Caco-2 (cell line): Measurements from ENCODE around the gene CERS6. TPM values are rescaled to one million over a fixed set of nuclear protein-coding genes. Genes with fewer than 3 reads are reported as not detected.

Experiments used
- BruUV-seq: library from RNA; stranded (reverse); fragments of 400-500 nt; replicated peaks from 2 replicates; lab custom pipeline; 2021; lab: Mats Ljungman, UMichigan
- CTCF ChIA-PET: fragments of 300-600 bp; sonication (Branson Sonifier 250); formaldehyde crosslinking; loops from one replicate; lab custom pipeline; 2022; ENCODE audit warnings: antibody characterized with exemption; lab: Charles Lee
- POLR2A ChIA-PET: fragments of 300-600 bp; sonication (Branson Sonifier 250); formaldehyde crosslinking; loops from one replicate; lab custom pipeline; 2022; ENCODE audit warnings: antibody characterized with exemption; lab: Charles Lee
- DNase-seq, 2 experiments: peaks; one replicate each; pipeline versions ENCODE4 v3.0.0 to v3.0.0-alpha.2; 2020 to 2022
- H3K27me3 ChIP-seq: replicated peaks from 2 replicates; pipeline ENCODE4 v1.6.0; 2011; ENCODE audit warnings: low read length; ENCODE audit not compliant: control insufficient read depth, insufficient read depth
- H3K36me3 ChIP-seq: 2 replicates; pipeline ENCODE4 v1.5.1; 2011; ENCODE audit warnings: low read length; ENCODE audit not compliant: control insufficient read depth, insufficient read depth
- H3K4me1 ChIP-seq: fragments of 250-450 bp; sonication (Bioruptor Pico); 2 replicates; pipeline ENCODE4 v1.5.1; 2020; ENCODE audit warnings: mild to moderate bottlenecking
- H3K4me3 ChIP-seq: 2 replicates; pipeline ENCODE4 v1.5.1; 2011; ENCODE audit warnings: low read depth, mild to moderate bottlenecking, control low read depth, low read length
- H3K9me3 ChIP-seq: fragments of 250-450 bp; sonication (Bioruptor Pico); 2 replicates; pipeline ENCODE4 v1.5.1; 2020; ENCODE audit warnings: mild to moderate bottlenecking, moderate library complexity
- H3K27ac Mint-ChIP-seq: one replicate; pipeline ENCODE4 v1.8.0; 2022; ENCODE audit warnings: mixed read lengths; ENCODE audit not compliant: unreplicated experiment
- H3K27me3 Mint-ChIP-seq: one replicate; pipeline ENCODE4 v1.8.0; 2022; ENCODE audit warnings: mixed read lengths; ENCODE audit not compliant: insufficient read depth, unreplicated experiment
- H3K36me3 Mint-ChIP-seq: one replicate; pipeline ENCODE4 v1.8.0; 2022; ENCODE audit warnings: mild to moderate bottlenecking, mixed read lengths; ENCODE audit not compliant: insufficient read depth, unreplicated experiment
- H3K4me1 Mint-ChIP-seq: one replicate; pipeline ENCODE4 v1.8.0; 2022; ENCODE audit warnings: low read depth, mixed read lengths; ENCODE audit not compliant: unreplicated experiment
- H3K4me3 Mint-ChIP-seq: one replicate; pipeline ENCODE4 v1.8.0; 2022; ENCODE audit warnings: mild to moderate bottlenecking, moderate library complexity, mixed read lengths; ENCODE audit not compliant: unreplicated experiment
- H3K9me3 Mint-ChIP-seq: one replicate; pipeline ENCODE4 v1.8.0; 2022; ENCODE audit warnings: mixed read lengths; ENCODE audit not compliant: unreplicated experiment
- intact Hi-C: fragments of 100-400 bp; cut with micrococcal nuclease; formaldehyde crosslinking; loops from one replicate; pipeline ENCODE4 v1.10.0; 2022; ENCODE audit not compliant: unreplicated experiment
- total RNA-seq: library from RNA; stranded (reverse); gene quantifications from 2 replicates; pipeline ENCODE4 v1.2.3, GENCODE V29; 2022
- TF ChIP-seq, protein P1 (sequence below), 2 experiments: fragments of 200-600 bp in 1 of 2; IDR thresholded peaks; 1 replicate in 1 of 2; 2 replicates in 1 of 2; pipeline versions ENCODE4 v1.5.1 to v1.8.0; 2011 to 2022; ENCODE audit warnings: antibody characterized with exemption in 1 of 2, control low read depth in 1 of 2, inconsistent platforms in 1 of 2, low read depth in 1 of 2, low read length in 1 of 2, mild to moderate bottlenecking in 1 of 2, moderate library complexity in 1 of 2; ENCODE audit not compliant: insufficient read depth in 1 of 2, severe bottlenecking in 1 of 2, unreplicated experiment in 1 of 2

The CERS6 gene
- total RNA-seq, 1 experiment from 2014 or later, result 32.7 TPM

GRCh38 chr2:168744844-168745243 lies 288.8 kb downstream of the CERS6 start:
- TF ChIP-seq, protein P1, sequence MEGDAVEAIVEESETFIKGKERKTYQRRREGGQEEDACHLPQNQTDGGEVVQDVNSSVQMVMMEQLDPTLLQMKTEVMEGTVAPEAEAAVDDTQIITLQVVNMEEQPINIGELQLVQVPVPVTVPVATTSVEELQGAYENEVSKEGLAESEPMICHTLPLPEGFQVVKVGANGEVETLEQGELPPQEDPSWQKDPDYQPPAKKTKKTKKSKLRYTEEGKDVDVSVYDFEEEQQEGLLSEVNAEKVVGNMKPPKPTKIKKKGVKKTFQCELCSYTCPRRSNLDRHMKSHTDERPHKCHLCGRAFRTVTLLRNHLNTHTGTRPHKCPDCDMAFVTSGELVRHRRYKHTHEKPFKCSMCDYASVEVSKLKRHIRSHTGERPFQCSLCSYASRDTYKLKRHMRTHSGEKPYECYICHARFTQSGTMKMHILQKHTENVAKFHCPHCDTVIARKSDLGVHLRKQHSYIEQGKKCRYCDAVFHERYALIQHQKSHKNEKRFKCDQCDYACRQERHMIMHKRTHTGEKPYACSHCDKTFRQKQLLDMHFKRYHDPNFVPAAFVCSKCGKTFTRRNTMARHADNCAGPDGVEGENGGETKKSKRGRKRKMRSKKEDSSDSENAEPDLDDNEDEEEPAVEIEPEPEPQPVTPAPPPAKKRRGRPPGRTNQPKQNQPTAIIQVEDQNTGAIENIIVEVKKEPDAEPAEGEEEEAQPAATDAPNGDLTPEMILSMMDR (IDR thresholded peaks at IDR 0.05; ENCODE audit: insufficient read depth in 1 of 2, low read depth in 1 of 2, low read length in 1 of 2, severe bottlenecking in 1 of 2, unreplicated experiment in 1 of 2), result no peak
- no peaks in the 10 kb centered on the region; the same call in 1 of the 2 replicates for H3K36me3 ChIP-seq
- no peak overlapping the region for H3K4me3 Mint-ChIP-seq
- DNase-seq, result peak in 1 of 2 experiments; percentile 18
- H3K4me1 Mint-ChIP-seq, result peaks cover 6% of the 10 kb centered on the region
- no peaks in the 10 kb centered on the region for H3K9me3 ChIP-seq
- intact Hi-C loops, result no loop called here
- CTCF ChIA-PET, result no interaction called here
- no peaks in the 10 kb centered on the region for H3K9me3 Mint-ChIP-seq
- POLR2A ChIA-PET, result no interaction called here
- no TSS peak for BruUV-seq
- H3K4me3 ChIP-seq, result no peak overlapping the region
- H3K27me3 Mint-ChIP-seq, result no peaks in the 10 kb centered on the region
- peaks cover 9% of the 10 kb centered on the region for H3K36me3 Mint-ChIP-seq
- H3K27me3 ChIP-seq, result no peaks in the 10 kb centered on the region
- no peak overlapping the region for H3K27ac Mint-ChIP-seq
- H3K4me1 ChIP-seq, result peaks cover 4% of the 10 kb centered on the region; the same call in 1 of the 2 replicates

DNA sequence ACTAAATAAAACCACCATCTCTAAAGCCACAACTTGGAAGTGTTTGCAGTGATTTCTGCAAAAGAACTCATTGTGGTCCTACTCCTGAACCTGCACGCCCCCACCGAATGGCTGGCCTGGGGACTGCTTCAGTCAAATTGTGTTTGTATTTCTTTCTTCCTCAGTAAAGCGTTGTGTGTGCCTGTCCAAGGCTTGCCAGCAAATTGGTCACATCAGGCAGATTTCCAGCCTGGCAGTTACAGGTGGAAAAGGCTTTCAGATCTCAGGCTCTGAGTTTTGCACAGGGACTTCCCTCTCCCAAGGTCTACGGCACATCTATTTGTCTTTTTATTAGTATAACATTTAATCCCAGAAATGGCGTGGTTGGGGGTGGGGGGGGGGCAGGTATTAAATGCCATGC lies 292.4 kb downstream of the CERS6 start:
- no peak overlapping the region for H3K27ac Mint-ChIP-seq
- H3K9me3 Mint-ChIP-seq, result no peaks in the 10 kb centered on the region
- Histone ChIP-seq H3K4me3 (no peak overlapping the region), H3K9me3 (no peaks in the 10 kb centered on the region), H3K36me3 (no peaks in the 10 kb centered on the region; the same call in 1 of the 2 replicates), H3K4me1 (peaks cover 4% of the 10 kb centered on the region; the same call in 1 of the 2 replicates), H3K27me3 (no peaks in the 10 kb centered on the region)
- no peaks in the 10 kb centered on the region for H3K27me3 Mint-ChIP-seq
- peaks cover 9% of the 10 kb centered on the region for H3K36me3 Mint-ChIP-seq
- no TSS peak for BruUV-seq
- H3K4me3 Mint-ChIP-seq, result no peak overlapping the region
- POLR2A ChIA-PET, result no interaction called here
- TF ChIP-seq, protein P1 (IDR thresholded peaks at IDR 0.05; ENCODE audit: insufficient read depth in 1 of 2, low read depth in 1 of 2, low read length in 1 of 2, severe bottlenecking in 1 of 2, unreplicated experiment in 1 of 2), result no peak
- intact Hi-C loops, result no loop called here
- H3K4me1 Mint-ChIP-seq, result peaks cover 8% of the 10 kb centered on the region
- no peak for DNase-seq
- CTCF ChIA-PET, result no interaction called here

- BruUV-seq, result no TSS peak
- no peak for DNase-seq
- no peak overlapping the region for H3K27ac Mint-ChIP-seq
- TF ChIP-seq, protein P1 (IDR thresholded peaks at IDR 0.05; ENCODE audit: insufficient read depth in 1 of 2, low read depth in 1 of 2, low read length in 1 of 2, severe bottlenecking in 1 of 2, unreplicated experiment in 1 of 2), result no peak
- peaks cover 7% of the 10 kb centered on the region; the same call in 1 of the 2 replicates for H3K4me1 ChIP-seq
- CTCF ChIA-PET, result no interaction called here
- no peak overlapping the region for H3K4me3 Mint-ChIP-seq
- POLR2A ChIA-PET, result no interaction called here
- no peaks in the 10 kb centered on the region for H3K27me3 Mint-ChIP-seq
- H3K9me3 ChIP-seq, result no peaks in the 10 kb centered on the region
- H3K4me1 Mint-ChIP-seq, result peaks cover 8% of the 10 kb centered on the region
- H3K9me3 Mint-ChIP-seq, result no peaks in the 10 kb centered on the region
- peaks cover 9% of the 10 kb centered on the region for H3K36me3 Mint-ChIP-seq
- H3K27me3 ChIP-seq, result no peaks in the 10 kb centered on the region
- peaks cover under 1% of the 10 kb centered on the region for H3K36me3 ChIP-seq
- intact Hi-C loops, result no loop called here
- H3K4me3 ChIP-seq, result no peak overlapping the region
Measured at GRCh38 chr2:168749297-168749696, 293.2 kb downstream of the CERS6 start.
